TTC549 (cell line): ENCODE results near the gene WNT3.

Source experiments
- FAIRE-seq: peaks from 2 replicates; lab custom pipeline; 2012; peaks lifted over from hg19 to GRCh38; lab: Jason Lieb, UNC

The WNT3 gene

DNA sequence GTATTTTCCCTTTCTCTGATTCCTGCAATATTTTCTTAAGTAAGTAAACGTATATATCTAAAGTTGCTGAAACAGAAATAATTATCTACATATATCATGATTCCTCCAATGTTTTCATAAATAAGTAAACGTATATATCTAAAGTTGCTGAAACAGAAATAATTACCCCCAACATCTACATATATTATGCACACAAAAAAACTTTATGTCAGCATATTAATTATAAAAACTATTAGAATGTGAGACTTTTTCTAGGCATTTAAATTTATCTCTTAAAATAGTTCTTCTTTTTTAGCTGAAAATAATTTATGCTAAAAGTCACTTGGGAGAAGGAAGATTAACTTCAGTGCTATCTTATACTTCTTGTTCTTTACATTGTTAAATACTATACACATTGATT lies 88.5 kb downstream of the WNT3 start:
- no peak for FAIRE-seq

GRCh38 chr17:46727572-46728348 lies 90.7 kb downstream of the WNT3 start:
- no peak for FAIRE-seq

DNA sequence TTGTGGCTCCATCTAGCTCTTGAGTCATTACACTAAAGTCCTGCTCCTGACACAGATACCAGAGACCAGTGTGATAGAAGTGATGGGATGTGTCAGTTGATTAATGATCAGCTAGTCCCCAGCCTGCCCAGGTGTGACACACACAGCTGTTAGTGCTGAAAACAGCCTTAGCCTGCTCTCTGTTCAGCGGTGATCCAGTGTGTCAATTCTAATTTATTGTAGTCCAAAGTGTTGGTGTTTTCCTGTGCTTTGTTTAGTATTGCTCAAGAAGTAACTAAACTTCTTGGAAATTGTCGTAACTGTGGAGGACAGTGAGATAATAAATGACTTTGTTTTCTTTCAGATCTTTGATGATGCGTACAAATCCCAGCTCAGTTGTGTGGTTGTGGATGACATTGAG lies 92.3 kb downstream of the WNT3 start:
- FAIRE-seq = no peak

DNA sequence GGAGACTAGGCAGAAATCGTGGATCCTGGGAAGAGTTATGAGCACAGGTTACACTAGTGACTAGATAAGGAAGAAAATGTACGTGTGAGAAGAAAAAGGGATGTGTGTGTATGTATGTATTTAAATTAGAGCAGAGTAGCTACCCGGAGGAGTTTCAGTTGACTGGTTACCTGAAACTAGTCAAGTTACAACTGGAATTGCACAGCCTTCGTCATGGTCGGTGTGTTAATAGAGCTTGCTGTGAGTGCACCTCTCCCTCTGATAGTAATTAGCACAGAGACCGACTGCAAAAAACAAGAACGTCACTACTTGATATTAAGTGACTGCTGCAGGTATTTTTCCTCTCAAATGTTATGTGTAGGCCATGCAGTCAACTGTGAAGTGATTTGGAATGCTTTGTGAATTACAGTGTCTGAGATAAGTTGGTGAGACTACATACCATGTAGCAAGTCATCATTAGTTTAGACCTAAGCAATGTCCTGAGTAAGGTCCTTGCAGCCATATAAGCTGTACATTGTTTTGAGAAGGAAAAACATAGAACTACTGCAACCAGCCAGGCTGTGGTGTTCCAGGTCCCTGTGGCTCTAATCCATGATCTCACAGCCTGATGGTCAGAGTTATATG lies 95.7 kb downstream of the WNT3 start:
- no peak for FAIRE-seq

DNA sequence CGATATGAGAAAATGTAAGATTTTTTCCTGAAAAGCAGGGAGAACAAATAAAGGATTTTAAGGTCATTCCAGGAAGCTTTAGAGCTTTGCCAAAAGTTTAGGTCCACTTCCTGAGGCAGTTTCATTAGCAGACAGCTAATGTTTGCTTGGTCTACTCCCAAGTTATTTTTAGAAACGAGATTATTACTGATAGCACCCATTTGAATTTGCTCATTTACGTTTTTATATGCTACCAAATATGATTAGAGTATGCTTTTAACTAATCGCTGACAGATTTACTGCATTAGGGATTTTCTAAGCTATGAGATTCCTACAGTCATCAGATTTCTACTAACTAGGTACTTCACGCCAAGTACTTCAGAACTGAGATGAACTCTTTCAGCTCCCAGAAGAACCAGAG lies 98.1 kb downstream of the WNT3 start:
- FAIRE-seq = no peak

- no peak for FAIRE-seq
Measured at GRCh38 chr17:46719891-46720290, 98.6 kb downstream of the WNT3 start.

GRCh38 chr17:46717999-46718398 lies 100.5 kb downstream of the WNT3 start:
- FAIRE-seq = no peak
